ENCODE data around the gene HSF2BP. TPM values are rescaled to one million over a fixed set of nuclear protein-coding genes. Genes with fewer than 3 reads are reported as not detected.
"Not testable (repeated sequence)": the region's sequence is repeated elsewhere in the genome, so short reads cannot be mapped to it uniquely, and the experiment has no call there.

The HSF2BP gene
- total and polyA plus RNA-seq, 2 of the 8 experiments (the other 6 are each of a cell fraction or from before 2014, with no cell fraction given), result 0.51 to 0.93 TPM

GRCh38 chr21:43570195-43570594 lies 89.1 kb downstream of the HSF2BP start:
- H3K4me3 ChIP-seq (ENCODE audit: extremely low read depth in 1 of 4, insufficient read depth in 2 of 4, low read depth in 3 of 4, low read length in 4 of 4); H2BK5ac ChIP-seq (ENCODE audit: low read depth, low read length); H3K4me2 ChIP-seq (ENCODE audit: insufficient read depth in 1 of 2, low read depth in 2 of 2, low read length in 2 of 2); H2BK12ac ChIP-seq (ENCODE audit: low read depth, low read length); H3K79me2 ChIP-seq (ENCODE audit: control insufficient read depth in 1 of 2, insufficient read depth in 2 of 2, low read length in 2 of 2); H3K27me3 ChIP-seq (replicated peaks in 1 of 4; ENCODE audit: control insufficient read depth in 3 of 4, extremely low read depth in 1 of 4, insufficient read depth in 3 of 4, low read length in 3 of 4); H3K23ac ChIP-seq (ENCODE audit: insufficient read length); DNase-seq (ENCODE audit: low read depth in 1 of 2, low spot score in 2 of 2); POLR2A ChIA-PET (ENCODE audit: partially characterized antibody); FAIRE-seq; H2BK120ac ChIP-seq (replicated peaks; ENCODE audit: low read depth, low read length); H3K56ac ChIP-seq (replicated peaks; ENCODE audit: insufficient read length, low read depth, low read length); H3K9ac ChIP-seq (replicated peaks in 1 of 4; ENCODE audit: extremely low read depth in 1 of 4, low read depth in 3 of 4, low read length in 3 of 4); H3K9me3 ChIP-seq (ENCODE audit: insufficient read depth in 2 of 2, low read depth in 1 of 2, low read length in 1 of 2); H4K5ac ChIP-seq (ENCODE audit: insufficient read length, low read depth, low read length); H3K4ac ChIP-seq (replicated peaks; ENCODE audit: insufficient read length, low read depth, low read length); H2AK5ac ChIP-seq (ENCODE audit: low read depth, low read length); H3K4me1 ChIP-seq (replicated peaks in 1 of 4; ENCODE audit: control insufficient read depth in 3 of 4, insufficient read depth in 4 of 4, low read length in 3 of 4); H4K8ac ChIP-seq (ENCODE audit: extremely low read depth, insufficient read depth, low read length); H2BK15ac ChIP-seq (ENCODE audit: low read length); H3K14ac ChIP-seq (ENCODE audit: insufficient read length); H3K79me1 ChIP-seq (ENCODE audit: low read depth, low read length); H3K18ac ChIP-seq (ENCODE audit: extremely low read depth, low read length); H3K23me2 ChIP-seq (ENCODE audit: low read depth, low read length); H2AFZ ChIP-seq (ENCODE audit: low read length); CTCF ChIA-PET (ENCODE audit: partially characterized antibody); H4K20me1 ChIP-seq (replicated peaks in 1 of 2; ENCODE audit: control insufficient read depth in 1 of 2, insufficient read depth in 2 of 2, low read length in 2 of 2); H3K27ac ChIP-seq (ENCODE audit: low read depth, low read length); H3K36me3 ChIP-seq (ENCODE audit: control insufficient read depth in 2 of 4, insufficient read depth in 4 of 4, low read length in 3 of 4); H4K91ac ChIP-seq (replicated peaks; ENCODE audit: insufficient read length, low read length); H2BK20ac ChIP-seq (ENCODE audit: low read length): not testable (repeated sequence)
- WGBS, 2 experiments (ENCODE audit: extremely low coverage in 1 of 2, insufficient coverage in 1 of 2, insufficient read length in 1 of 2, insufficient replicate concordance in 2 of 2, low coverage in 1 of 2, low lambda C conversion rate in 2 of 2, missing lambda C conversion rate in 1 of 2), result no CpG with 5 or more reads among the region's 3 CpGs

- H4K5ac ChIP-seq (ENCODE audit: insufficient read length, low read depth, low read length); H3K18ac ChIP-seq (ENCODE audit: extremely low read depth, low read length); H4K20me1 ChIP-seq (replicated peaks in 1 of 2; ENCODE audit: control insufficient read depth in 1 of 2, insufficient read depth in 2 of 2, low read length in 2 of 2); H2AK5ac ChIP-seq (ENCODE audit: low read depth, low read length); CTCF ChIA-PET (ENCODE audit: partially characterized antibody); H3K79me2 ChIP-seq (ENCODE audit: control insufficient read depth in 1 of 2, insufficient read depth in 2 of 2, low read length in 2 of 2); H4K8ac ChIP-seq (ENCODE audit: extremely low read depth, insufficient read depth, low read length); H2BK120ac ChIP-seq (replicated peaks; ENCODE audit: low read depth, low read length); H3K4ac ChIP-seq (replicated peaks; ENCODE audit: insufficient read length, low read depth, low read length); H2BK15ac ChIP-seq (ENCODE audit: low read length); H3K14ac ChIP-seq (ENCODE audit: insufficient read length); H4K91ac ChIP-seq (replicated peaks; ENCODE audit: insufficient read length, low read length); DNase-seq (ENCODE audit: low read depth in 1 of 2, low spot score in 2 of 2); H2BK5ac ChIP-seq (ENCODE audit: low read depth, low read length); H3K23me2 ChIP-seq (ENCODE audit: low read depth, low read length); H2BK12ac ChIP-seq (ENCODE audit: low read depth, low read length); H3K4me2 ChIP-seq (ENCODE audit: insufficient read depth in 1 of 2, low read depth in 2 of 2, low read length in 2 of 2); H3K27me3 ChIP-seq (replicated peaks in 1 of 4; ENCODE audit: control insufficient read depth in 3 of 4, extremely low read depth in 1 of 4, insufficient read depth in 3 of 4, low read length in 3 of 4); H3K36me3 ChIP-seq (ENCODE audit: control insufficient read depth in 2 of 4, insufficient read depth in 4 of 4, low read length in 3 of 4); H3K9ac ChIP-seq (replicated peaks in 1 of 4; ENCODE audit: extremely low read depth in 1 of 4, low read depth in 3 of 4, low read length in 3 of 4); H3K9me3 ChIP-seq (ENCODE audit: insufficient read depth in 2 of 2, low read depth in 1 of 2, low read length in 1 of 2); H2AFZ ChIP-seq (ENCODE audit: low read length); H3K56ac ChIP-seq (replicated peaks; ENCODE audit: insufficient read length, low read depth, low read length); H3K23ac ChIP-seq (ENCODE audit: insufficient read length); H3K4me3 ChIP-seq (ENCODE audit: extremely low read depth in 1 of 4, insufficient read depth in 2 of 4, low read depth in 3 of 4, low read length in 4 of 4); H3K4me1 ChIP-seq (replicated peaks in 1 of 4; ENCODE audit: control insufficient read depth in 3 of 4, insufficient read depth in 4 of 4, low read length in 3 of 4); FAIRE-seq; H2BK20ac ChIP-seq (ENCODE audit: low read length); POLR2A ChIA-PET (ENCODE audit: partially characterized antibody); H3K79me1 ChIP-seq (ENCODE audit: low read depth, low read length); H3K27ac ChIP-seq (ENCODE audit: low read depth, low read length): not testable (repeated sequence)
- WGBS, 2 experiments (ENCODE audit: extremely low coverage in 1 of 2, insufficient coverage in 1 of 2, insufficient read length in 1 of 2, insufficient replicate concordance in 2 of 2, low coverage in 1 of 2, low lambda C conversion rate in 2 of 2, missing lambda C conversion rate in 1 of 2), result no CpG with 5 or more reads among the region's 5 CpGs
Measured at GRCh38 chr21:43562451-43562850, 96.8 kb downstream of the HSF2BP start.
